NCI-H510A (cell line): ENCODE results near the gene PTPN13.
A peak's percentile ranks its signal among the peaks of the same experiment; 100 is the strongest.

Experiments
- DNase-seq: peaks from one replicate; lab custom pipeline; 2025; lab: John Stamatoyannopoulos, UW

The PTPN13 gene

DNA sequence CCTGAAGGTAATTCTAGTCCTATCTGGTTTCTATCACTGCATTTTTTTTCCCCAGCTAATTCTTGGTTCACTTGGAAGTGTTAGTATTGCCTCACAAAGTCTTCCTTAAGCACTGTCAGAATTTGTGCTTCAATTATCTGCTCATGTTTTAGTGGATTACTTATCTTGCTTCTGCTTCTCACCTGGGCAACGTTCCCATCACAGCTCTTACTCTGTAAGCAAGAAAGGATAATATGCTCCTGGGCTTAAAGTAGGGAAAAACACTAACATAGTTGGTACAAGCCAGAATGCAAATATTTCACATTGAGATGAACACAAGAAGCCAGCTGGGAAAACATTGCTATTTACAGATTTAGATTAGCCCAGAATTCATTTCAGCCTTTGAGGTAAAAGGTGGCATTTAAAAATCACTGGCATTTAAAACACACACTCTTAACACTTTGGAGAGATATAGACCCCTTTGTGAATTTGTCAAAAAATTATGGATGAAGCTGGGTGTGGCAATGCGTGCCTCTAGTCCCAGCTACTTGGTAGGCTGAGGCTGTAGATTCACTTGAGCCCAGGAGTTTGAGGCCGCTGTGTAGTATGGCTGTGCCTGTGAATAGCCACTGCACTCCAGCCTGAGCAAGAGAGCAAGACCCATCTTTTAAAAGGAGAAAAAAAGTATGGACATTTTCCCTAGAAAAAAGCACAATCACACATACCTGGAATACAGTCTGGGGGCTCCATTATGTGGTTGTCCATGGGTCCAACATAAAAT, 6.6 kb upstream of the PTPN13 start:
- DNase-seq: no peak

GRCh38 chr4:86592553-86593249, 1.4 kb upstream of the PTPN13 start:
- DNase-seq: no peak

DNA sequence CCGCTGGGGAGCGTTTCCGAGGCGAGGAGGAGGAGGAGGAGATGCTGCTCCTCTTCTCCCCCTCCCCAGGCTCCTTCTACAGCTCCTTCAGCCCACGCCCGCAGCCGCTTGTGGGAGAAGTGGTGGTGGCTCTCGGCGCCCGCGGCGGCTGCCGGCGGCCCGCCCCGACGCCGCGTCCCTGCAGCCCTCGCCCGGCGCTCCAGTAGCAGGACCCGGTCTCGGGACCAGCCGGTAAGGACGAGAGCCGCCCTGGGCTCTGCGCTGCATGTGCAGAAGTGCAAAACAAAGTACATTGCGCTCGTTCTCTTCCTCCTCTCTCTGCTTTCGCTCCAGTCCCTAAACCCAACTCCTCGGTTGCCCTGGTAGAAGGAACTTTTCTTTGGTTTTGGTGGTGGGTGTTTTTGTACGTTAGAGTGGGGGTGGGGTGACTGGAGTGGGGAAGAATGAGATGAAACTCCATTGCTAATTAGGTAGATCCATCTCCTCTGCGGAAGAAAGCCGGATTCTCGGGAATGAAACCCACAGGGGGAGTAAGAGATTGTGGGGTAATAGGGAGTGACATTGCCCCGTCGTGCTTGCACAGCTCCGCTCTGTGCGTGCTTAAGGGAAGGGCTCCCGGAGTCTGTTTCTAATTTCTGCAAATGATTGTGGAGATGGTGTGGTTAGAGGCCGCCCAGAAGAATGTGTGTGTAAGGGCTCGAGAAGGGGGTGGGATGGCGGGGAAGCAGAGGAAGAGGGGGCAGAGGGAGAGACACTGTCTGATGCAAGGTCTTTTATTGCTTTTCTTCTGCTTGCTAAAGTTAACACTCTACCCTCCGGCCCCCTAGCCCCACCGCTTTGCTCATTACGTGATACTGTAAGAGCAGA, 677 bp downstream of the PTPN13 start:
- peak; percentile 30 for DNase-seq

GRCh38 chr4:86595426-86595805, 1.3 kb downstream of the PTPN13 start:
- no peak for DNase-seq

DNA sequence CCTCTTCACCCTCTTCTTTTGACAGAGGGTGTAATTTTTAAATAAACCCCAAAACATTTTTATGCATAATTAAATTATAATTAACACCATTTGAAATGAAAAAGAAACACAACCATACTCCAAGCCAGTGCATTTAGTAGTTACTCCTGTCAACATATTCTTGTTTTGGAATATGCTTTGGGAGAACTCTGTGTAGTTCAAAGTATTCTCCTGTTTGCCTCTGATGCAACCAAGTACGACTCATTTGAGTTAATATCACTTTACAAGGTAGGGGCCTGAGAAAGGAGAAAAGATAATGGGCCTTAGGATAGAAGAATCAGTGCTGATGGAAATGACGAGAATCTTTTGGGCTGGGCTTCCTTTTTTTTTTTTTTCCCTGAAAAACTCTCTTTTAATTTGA, 2.7 kb downstream of the PTPN13 start:
- DNase-seq: no peak

DNA sequence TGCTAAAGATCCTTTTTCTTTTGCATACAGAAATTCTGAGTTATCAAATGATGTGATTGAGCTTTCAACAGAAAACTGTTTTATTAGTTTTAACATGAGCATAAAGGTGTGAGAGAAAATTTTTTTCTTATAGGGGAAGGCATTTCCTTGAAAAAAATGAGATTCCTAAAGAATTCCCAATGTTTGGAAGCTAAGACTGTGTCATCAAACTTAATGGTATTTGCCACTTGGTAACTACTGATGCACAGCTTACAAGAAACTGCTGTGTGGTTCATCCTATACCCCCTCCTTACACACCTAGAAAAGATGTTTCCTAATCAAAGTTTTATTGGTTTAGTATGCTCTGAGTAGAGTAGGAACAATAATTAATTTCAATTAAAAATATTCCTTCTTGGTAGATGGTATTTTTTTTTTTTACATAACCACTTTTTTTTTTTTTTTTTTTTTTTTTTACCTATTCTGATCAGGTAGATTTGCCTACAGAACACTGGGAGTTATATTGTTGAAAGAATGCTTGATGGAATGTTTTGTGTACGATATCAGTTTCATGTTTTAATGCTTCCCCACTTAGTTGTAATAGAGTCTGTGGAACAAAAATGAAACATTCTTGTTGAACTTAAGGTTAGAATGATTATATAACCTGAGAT, 6.0 kb downstream of the PTPN13 start:
- no peak for DNase-seq

DNA sequence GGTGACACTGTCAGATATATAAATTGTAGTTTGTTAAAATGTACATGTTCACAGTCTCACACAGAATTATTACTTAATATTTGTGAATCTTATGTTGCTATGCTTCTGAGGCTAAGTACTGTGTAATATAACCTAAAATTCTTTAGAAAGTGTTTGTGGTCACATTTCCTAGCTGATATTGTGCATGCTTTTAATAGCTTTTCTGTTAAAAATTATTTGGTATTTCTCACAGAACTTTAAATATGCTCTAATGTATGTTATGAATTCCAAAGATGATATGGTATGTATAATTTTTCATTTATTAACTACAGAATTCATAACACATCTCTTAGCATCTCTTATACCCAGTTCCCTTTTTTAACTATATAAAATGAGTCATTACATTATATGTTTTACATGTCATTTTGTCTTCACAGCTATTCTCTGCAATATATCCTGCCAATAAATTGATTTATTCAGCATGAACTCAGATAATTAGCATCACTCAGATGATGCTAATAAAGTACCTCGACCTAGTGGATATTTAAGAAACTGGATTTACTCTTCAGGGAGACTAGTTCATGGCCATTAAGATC, 9.3 kb downstream of the PTPN13 start:
- no peak for DNase-seq

- DNase-seq: no peak
Observed at GRCh38 chr4:86606809-86607208, 12.7 kb downstream of the PTPN13 start.

DNA sequence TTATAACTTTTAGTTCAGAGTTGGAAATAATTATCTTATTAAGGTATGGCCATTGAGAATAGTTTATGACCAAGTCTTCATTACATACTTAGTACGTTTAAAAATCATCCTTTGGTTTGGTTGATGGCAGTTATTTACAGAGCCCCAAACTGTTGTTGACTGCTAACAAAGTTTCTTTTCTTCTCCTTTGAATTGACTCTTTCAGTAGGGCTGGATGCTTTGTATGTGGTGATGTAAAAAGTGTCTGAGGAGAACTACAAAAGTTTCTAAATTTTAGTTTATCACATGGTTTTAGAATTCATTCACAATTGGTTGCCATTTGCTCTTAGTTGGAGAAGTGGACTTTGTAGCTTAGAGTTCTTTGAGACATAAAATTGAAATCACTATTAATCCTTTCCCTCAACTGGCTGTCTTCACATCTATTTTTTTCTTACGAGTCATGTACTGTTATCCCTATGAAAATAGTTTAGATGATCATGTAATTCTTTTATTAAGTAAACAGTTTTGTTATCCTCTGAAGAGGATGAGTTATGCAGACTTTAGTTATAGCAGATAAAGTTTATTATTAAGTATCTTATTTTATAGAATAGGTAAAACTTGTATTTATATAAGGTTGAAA, 14.8 kb downstream of the PTPN13 start:
- no peak for DNase-seq

DNA sequence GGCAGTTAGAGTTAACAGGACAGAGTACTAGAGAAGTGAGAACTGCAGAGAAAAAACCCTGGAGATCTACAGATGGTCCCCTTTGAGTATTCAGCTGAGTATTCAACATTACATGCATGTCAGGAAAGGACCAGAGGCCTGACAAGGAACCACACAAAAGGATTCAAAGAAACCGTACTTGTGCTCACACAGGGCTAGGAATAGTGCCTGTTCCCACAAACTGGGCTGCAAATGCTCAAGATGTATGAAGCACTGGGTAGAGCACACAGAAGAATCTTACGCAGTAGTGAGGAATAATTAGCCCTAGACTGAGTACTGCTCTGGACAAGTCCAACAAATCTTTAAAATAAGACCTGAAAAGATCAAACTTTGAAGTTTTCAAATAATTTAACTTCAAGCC, 17.6 kb downstream of the PTPN13 start:
- DNase-seq: no peak

GRCh38 chr4:86613734-86614133, 19.6 kb downstream of the PTPN13 start:
- no peak for DNase-seq

DNA sequence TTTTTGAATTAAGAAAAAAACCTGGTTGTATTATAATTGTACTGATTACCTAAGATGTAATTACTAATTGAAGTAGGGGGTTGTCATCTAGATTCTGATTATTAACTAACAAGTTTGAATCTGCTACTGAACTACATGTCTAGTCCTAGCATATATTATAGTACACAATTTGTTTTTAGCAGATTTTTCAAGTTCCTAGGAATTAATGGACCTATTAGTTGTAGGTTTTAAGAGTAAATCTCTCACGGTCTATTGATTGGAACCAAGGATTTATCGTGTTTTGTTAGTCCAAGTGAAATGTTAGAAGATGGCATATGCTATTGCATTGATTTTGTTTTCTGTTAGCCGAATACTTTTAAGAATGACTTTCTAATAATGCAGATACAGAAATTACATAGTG, 20.8 kb downstream of the PTPN13 start:
- no peak for DNase-seq

GRCh38 chr4:86615501-86615900, 21.4 kb downstream of the PTPN13 start:
- no peak for DNase-seq

DNA sequence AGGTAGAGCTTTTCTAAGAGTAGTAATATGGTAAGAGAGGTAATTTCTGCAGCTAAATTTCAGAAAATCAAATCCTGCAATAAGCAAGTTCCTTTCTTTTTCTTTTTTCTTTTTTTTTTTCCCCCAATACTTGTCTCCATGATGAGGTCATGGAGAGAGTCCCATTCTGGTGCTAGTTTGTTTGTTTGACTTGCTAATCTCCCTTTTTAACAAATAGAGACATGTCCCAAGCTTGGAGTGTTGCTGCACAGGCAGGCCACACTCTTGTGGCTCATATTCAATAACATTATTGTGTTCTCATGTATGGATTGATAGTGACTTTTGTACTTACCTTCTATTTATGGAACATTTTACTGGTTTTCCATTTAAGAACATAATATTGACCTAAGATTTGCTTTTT, 25.5 kb downstream of the PTPN13 start:
- no peak for DNase-seq

DNA sequence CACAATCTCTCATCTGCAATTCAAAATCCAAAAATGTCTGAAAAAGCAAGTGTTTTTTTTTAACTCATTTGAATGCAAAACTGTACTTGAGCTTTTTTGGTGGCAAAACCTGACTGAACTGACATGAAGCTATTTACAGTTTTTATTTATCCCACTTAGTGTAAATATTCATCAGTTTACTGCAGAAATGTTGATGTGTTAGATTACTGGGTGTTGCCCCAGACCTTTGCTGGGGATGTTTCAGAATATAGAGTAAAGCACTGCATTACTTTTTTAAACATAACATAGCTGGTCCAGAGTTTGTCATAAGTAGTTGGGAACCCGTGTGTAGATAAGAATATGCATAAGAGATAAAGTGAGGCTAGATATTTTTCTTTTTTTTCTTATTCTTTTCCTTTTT, 27.3 kb downstream of the PTPN13 start:
- DNase-seq: no peak

- no peak for DNase-seq
Observed at GRCh38 chr4:86626066-86626465, 32.0 kb downstream of the PTPN13 start.

DNA sequence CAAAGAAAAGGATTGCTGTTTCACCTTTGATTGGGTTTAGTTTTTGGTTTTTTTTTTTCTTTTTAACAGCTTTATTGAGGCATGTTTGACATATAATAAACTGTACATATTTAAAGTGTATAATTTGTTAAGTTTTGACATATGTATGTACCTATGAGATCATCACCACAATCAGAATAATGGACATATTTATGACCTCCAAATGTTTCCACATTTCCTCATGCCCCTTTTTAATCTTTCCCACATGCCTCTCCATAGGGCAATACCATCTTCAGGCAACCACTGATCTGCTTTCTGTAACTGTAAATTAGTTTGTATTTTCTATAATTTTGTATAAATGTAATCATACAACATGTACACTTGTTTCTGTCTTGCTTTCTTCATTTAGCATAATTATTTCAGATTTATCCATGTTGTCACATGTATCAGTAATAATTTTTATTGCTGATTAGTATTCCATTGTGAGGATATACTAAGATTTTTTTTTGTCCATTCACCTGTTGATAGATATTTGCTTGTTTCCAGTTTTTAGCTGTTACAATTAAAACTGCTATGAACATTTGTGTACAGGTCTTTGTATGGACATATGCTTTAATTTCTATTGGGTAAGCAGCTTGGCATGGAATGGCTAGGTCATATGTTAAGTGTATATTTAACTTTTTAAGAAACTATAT, 33.5 kb downstream of the PTPN13 start:
- DNase-seq: no peak

- no peak for DNase-seq
Observed at GRCh38 chr4:86630629-86631028, 36.5 kb downstream of the PTPN13 start.

DNA sequence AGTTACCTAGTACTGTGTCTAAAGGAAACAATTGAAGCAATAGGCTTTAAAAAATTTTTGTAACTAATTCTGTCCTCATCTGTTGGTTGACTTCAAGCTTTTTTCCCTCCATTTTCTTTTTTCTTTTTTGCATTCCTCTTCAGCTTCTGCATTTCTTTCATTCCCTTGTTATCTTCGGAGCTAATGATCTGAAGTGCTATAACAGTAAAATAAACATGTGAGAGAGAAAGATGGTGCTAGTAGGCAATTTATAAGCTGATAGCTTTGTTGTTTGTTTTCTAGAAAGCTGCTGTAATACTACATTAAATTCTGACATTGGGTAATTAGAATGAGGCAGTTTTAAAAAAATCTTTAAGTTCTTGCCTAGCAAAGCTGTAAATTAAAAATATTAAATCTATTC, 37.1 kb downstream of the PTPN13 start:
- no peak for DNase-seq

GRCh38 chr4:86633854-86634253, 39.7 kb downstream of the PTPN13 start:
- no peak for DNase-seq

- DNase-seq: no peak
Observed at GRCh38 chr4:86640469-86640868, 46.4 kb downstream of the PTPN13 start.
